ENCODE data around the gene ALX4.

The ALX4 gene

GRCh38 chr11:44356351-44356750 lies 46.4 kb upstream of the ALX4 start:
- no peak overlapping the region for H3K9ac ChIP-seq
- no peaks in the 10 kb centered on the region for H3K27me3 ChIP-seq (ENCODE audit: insufficient read depth, low read depth)
- H3K79me2 ChIP-seq (ENCODE audit: insufficient read depth, low read depth) = no peaks in the 10 kb centered on the region
- no peaks in the 10 kb centered on the region for H3K4me1 ChIP-seq (ENCODE audit: low read depth, poor library complexity, severe bottlenecking)
- H3K4me2 ChIP-seq = no peak overlapping the region
- no peaks in the 10 kb centered on the region for H3K36me3 ChIP-seq (ENCODE audit: insufficient read depth)
- no peak overlapping the region for H3K27ac ChIP-seq
- H4K20me1 ChIP-seq (ENCODE audit: insufficient read depth) = no peaks in the 10 kb centered on the region
- no peak overlapping the region for H3K4me3 ChIP-seq (IDR thresholded peaks at IDR 0.05; ENCODE audit: insufficient read depth, low read depth, low read length)
- TF ChIP-seq CTCF (conservative IDR thresholded peaks at IDR 0.05; ENCODE audit: low read depth, low read length) = no peak
- no peak overlapping the region for H2AFZ ChIP-seq (ENCODE audit: low read depth)

GRCh38 chr11:44351898-44352498 lies 42.1 kb upstream of the ALX4 start:
- H3K27me3 ChIP-seq (ENCODE audit: insufficient read depth, low read depth) = no peaks in the 10 kb centered on the region
- H4K20me1 ChIP-seq (ENCODE audit: insufficient read depth) = no peaks in the 10 kb centered on the region
- no peaks in the 10 kb centered on the region for H3K36me3 ChIP-seq (ENCODE audit: insufficient read depth)
- H3K4me1 ChIP-seq (ENCODE audit: low read depth, poor library complexity, severe bottlenecking) = no peaks in the 10 kb centered on the region
- no peak overlapping the region for H2AFZ ChIP-seq (ENCODE audit: low read depth)
- H3K4me2 ChIP-seq = no peak overlapping the region
- no peak for TF ChIP-seq CTCF (conservative IDR thresholded peaks at IDR 0.05; ENCODE audit: low read depth, low read length)
- no peak overlapping the region for H3K27ac ChIP-seq
- H3K79me2 ChIP-seq (ENCODE audit: insufficient read depth, low read depth) = no peaks in the 10 kb centered on the region
- no peak overlapping the region for H3K9ac ChIP-seq
- no peak overlapping the region for H3K4me3 ChIP-seq (IDR thresholded peaks at IDR 0.05; ENCODE audit: insufficient read depth, low read depth, low read length)

- H3K4me2 ChIP-seq = no peak overlapping the region
These were observed 41.2 kb upstream of the ALX4 start for GRCh38 chr11:44351006-44351660.

GRCh38 chr11:44349328-44349727 lies 39.4 kb upstream of the ALX4 start:
- H3K36me3 ChIP-seq (ENCODE audit: insufficient read depth) = no peaks in the 10 kb centered on the region
- no peak for TF ChIP-seq CTCF (conservative IDR thresholded peaks at IDR 0.05; ENCODE audit: low read depth, low read length)
- no peak overlapping the region for H3K9ac ChIP-seq
- H3K4me3 ChIP-seq (IDR thresholded peaks at IDR 0.05; ENCODE audit: insufficient read depth, low read depth, low read length) = no peak overlapping the region
- no peaks in the 10 kb centered on the region for H3K4me1 ChIP-seq (ENCODE audit: low read depth, poor library complexity, severe bottlenecking)
- H3K27ac ChIP-seq = no peak overlapping the region
- H4K20me1 ChIP-seq (ENCODE audit: insufficient read depth) = no peaks in the 10 kb centered on the region
- no peaks in the 10 kb centered on the region for H3K79me2 ChIP-seq (ENCODE audit: insufficient read depth, low read depth)
- no peaks in the 10 kb centered on the region for H3K27me3 ChIP-seq (ENCODE audit: insufficient read depth, low read depth)
- H2AFZ ChIP-seq (ENCODE audit: low read depth) = no peak overlapping the region
- H3K4me2 ChIP-seq = no peak overlapping the region

More at GRCh38 chr11:44351006-44351660, 41.2 kb upstream of the ALX4 start:
- no peak for TF ChIP-seq CTCF (conservative IDR thresholded peaks at IDR 0.05; ENCODE audit: low read depth, low read length)
- H4K20me1 ChIP-seq (ENCODE audit: insufficient read depth) = no peaks in the 10 kb centered on the region
- no peaks in the 10 kb centered on the region for H3K79me2 ChIP-seq (ENCODE audit: insufficient read depth, low read depth)
- no peak overlapping the region for H3K4me3 ChIP-seq (IDR thresholded peaks at IDR 0.05; ENCODE audit: insufficient read depth, low read depth, low read length)
- H3K27ac ChIP-seq = no peak overlapping the region
- no peaks in the 10 kb centered on the region for H3K36me3 ChIP-seq (ENCODE audit: insufficient read depth)
- H3K4me1 ChIP-seq (ENCODE audit: low read depth, poor library complexity, severe bottlenecking) = no peaks in the 10 kb centered on the region
- no peaks in the 10 kb centered on the region for H3K27me3 ChIP-seq (ENCODE audit: insufficient read depth, low read depth)
- H3K9ac ChIP-seq = no peak overlapping the region
- no peak overlapping the region for H2AFZ ChIP-seq (ENCODE audit: low read depth)
